Dedifferentiated amniotic fluid mesenchymal stem cell (primary cell): ENCODE measurements around the gene CCL21.
"Not testable (repeated sequence)": the region's sequence is repeated elsewhere in the genome, so short reads cannot be mapped to it uniquely, and the experiment has no call there.

Experiments used
- DNase-seq: peaks from one replicate; pipeline ENCODE4 v3.0.0-alpha.2; 2016; ENCODE audit errors: extremely low spot score

The CCL21 gene, protein sequence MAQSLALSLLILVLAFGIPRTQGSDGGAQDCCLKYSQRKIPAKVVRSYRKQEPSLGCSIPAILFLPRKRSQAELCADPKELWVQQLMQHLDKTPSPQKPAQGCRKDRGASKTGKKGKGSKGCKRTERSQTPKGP

GRCh38 chr9:34710023-34710422 lies at the start of gene CCL21:
Gene CCL21 (minus strand): TSS chr9:34710136. CDS start chr9:34710066, 70 bp downstream.
- DNase-seq, result no peak

DNA sequence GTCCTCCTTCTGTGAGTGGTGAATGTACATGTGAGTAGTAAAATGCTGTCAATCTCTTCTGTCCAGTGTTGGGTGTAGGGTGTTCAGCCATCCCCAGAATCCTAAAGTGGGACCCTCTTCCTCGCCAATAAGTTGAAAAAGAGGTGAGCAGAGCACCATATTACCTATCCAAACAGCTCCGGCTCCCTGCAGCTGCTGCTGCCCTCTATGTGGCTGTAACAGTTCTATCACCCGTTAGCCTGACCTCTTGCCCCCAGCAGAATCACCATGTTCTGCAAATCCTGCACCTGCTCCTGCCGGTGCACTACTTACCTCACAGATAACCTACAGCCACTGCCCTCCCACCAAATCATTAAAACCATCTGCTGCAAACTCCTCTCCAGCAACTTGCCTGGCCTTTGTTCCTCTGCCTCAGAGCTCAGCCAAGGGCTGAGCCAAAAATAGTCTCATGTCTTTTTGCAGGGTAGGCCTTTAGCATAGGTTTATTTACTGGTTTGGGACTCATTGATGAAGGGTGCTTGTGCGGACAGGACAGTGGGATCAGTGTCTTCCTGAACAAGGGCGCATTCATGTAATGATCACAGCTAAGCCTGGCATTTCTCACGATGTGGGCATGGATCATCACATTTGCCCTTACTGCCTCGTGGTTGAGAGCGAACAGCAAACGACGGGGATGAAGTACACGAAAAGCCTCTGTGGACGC lies 49.6 kb upstream of the CCL21 start:
- DNase-seq, result no peak

DNA sequence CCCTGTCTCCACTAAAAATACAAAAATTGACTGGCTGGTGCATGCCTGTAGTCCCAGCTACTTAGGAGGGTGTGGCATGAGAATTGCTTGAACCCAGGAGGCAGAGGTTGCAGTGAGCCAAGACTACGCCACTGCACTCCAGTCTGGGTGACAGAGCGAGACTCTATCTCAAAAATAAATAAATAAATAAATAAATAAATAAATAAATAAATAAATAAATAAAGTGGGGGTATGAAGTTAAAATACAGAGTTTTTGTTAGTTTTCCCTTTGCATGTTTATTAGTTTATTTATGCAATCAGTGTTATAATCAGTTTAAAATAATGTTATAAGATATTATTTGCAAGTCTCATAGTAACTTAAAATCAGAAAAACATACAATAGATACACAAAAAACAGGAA lies 40.4 kb upstream of the CCL21 start:
- not testable (repeated sequence) for DNase-seq

DNA sequence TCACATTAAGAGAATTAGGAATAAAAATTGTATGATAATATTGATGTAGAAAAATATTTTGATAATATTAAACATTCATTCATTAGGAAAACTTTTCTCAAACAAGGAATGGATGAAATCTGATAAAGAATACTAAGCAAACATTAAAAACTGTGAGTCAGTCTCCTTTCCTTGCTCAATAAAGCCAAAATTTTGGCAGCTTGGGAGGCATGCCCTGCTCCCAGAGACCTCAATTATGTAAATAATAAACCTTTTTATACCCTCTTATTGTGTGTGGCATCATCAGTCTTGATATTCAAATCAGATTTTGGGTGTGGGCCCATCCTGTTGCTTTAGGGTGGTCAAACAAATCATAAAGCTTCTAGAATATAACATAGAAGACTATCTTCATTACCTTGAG lies 36.6 kb upstream of the CCL21 start:
- DNase-seq, result no peak

- DNase-seq, result no peak
Measured at GRCh38 chr9:34744295-34745221, 34.6 kb upstream of the CCL21 start.

- DNase-seq, result no peak
Measured at GRCh38 chr9:34742710-34743109, 32.8 kb upstream of the CCL21 start.

GRCh38 chr9:34741628-34742027 lies 31.7 kb upstream of the CCL21 start:
- no peak for DNase-seq

DNA sequence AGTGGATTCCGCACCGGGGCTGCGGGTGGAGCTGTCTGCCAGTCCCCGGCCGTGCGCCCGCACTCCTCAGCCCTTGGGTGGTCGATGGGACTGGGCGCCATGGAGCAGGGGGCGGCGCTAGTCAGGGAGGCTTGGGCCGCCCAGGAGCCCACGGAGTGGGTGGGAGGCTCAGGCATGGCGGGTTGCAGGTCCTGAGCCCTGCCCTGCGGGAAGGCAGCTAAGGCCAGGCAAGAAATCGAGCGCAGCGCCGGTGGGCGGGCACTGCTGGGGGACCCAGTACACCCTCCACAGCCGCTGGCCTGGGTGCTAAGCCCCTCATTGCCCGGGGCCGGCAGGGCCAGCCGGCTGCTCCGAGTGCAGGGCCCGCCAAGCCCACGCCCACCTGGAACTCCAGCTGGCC lies 30.2 kb upstream of the CCL21 start:
- DNase-seq, result not testable (repeated sequence)

GRCh38 chr9:34737677-34738260 lies 27.8 kb upstream of the CCL21 start:
- no peak for DNase-seq

DNA sequence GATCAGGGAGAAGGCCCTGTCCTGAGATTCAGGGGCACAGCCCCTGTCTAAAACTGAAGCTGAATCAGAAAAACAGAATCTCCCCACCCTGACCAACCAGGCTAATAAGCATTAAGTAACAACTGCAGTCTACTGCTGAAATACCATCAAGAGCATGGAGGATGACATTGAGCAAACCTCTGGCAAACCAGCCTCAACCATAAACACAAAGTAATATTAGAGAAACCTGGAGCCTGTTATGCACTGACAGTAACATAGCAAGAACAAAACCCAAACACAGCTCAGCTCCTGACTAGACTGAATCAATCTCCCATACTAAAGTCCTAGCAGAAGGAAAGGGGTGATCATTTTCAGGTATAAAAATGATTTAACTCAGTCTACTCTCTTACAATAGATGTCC lies 24.8 kb upstream of the CCL21 start:
- DNase-seq, result no peak

DNA sequence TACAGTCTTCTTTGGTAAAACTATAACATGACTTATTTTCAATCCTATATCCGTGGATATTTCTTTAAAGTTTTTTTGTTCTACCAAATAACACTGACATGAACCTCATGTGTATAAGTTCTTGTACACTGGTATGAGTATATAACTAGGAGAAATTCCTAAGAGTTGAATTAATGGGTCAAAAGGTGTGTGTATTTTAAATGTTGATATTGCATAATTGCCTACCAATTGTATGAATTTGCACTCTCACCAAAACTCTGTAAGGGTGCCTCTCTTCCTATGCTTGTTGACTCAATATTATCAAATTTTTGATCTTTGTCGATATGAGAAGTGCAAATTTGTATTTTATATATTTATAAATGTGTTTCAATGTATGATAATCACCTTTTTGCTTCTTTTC lies 22.9 kb upstream of the CCL21 start:
- no peak for DNase-seq

DNA sequence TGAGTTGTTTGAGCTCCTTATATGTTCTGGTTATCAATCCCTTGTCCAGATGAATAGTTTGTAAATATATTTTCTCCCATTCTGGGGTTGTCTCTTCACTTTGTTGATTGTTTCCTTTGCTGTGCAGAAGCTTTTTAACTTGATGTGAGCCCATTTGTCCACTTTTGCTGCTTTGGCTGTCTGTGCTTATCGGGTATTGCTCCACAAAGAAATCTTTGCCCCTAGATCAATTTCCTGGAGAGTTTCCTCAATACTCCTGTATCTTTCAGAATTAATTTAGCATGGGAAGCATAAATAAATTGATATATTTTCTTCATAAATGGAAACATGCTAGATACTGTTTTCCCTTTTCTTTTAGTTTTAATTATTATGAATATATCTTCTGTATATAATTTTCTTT lies 22.5 kb upstream of the CCL21 start:
- no peak for DNase-seq

GRCh38 chr9:34723141-34723540 lies 13.2 kb upstream of the CCL21 start:
- no peak for DNase-seq

- not testable (repeated sequence) for DNase-seq
Measured at GRCh38 chr9:34719769-34720025, 9.8 kb upstream of the CCL21 start.

DNA sequence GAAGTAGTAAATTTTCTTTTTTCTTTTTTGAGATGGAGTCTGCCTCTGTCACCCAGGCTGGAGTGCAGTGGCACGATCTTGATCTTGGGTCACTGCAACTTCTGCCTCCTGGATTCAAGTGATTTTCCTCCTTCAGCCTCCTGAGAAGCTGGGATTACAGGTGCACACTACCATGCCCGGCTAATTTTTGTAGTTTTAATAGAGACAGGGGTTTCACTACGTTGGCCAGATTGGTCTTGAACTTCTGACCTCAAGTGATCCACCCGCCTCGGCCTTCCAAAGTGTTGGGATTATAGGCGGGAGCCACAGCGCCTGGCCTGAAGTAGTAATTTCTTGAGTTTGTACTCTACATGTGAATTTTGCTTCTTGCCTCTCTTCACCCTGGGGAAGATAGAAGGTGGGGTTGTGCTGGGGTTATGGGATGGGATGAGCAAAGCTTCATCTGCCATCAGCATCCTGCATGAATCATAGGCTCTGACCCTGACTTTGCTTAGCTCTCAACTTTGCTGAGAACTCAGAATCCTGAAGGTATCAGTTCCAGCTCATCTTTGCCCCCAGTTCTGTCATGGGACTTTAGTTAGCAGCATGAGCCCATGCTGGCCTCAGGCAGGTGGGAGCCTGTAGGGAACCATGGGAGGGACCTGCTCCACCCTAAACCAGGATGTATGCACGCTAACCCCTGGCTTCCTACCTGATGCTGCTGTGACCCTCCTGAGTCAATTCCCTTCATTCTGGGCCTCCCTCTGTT lies 9.3 kb upstream of the CCL21 start:
- no peak for DNase-seq

DNA sequence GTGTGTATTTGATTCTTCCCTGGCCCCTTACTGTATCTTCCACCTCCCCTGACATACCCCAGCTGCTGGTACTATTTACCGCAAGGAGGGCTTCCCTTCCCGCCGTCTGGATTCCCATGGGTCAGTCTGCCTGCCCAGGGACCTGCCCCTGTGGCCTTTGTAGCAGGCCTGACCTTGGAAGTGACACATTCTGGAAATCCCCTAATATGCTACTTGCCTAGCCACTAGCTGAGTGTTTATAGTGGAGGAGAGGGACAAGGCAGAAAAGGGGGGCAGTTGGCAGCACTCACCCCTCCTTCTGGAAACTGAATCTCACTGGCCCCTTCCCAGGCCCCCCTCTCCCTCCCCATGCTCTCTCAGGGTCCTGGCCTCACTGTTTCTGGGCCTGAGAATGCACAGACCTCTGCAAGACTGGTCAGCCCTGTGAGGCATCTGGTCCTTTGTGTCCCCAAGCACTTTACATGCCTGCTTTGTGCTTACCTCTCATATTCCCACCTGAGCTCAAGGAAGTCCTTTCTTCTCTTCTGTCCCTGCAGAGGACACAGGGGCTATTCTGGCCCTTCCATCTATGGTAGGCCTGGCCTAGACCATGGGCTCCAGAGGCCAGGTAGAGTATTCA lies 8.2 kb upstream of the CCL21 start:
- no peak for DNase-seq

GRCh38 chr9:34716711-34717110 lies 6.8 kb upstream of the CCL21 start:
- DNase-seq, result no peak

- no peak for DNase-seq
Measured at GRCh38 chr9:34715639-34716215, 5.8 kb upstream of the CCL21 start.

GRCh38 chr9:34714007-34714406 lies 4.1 kb upstream of the CCL21 start:
- no peak for DNase-seq

DNA sequence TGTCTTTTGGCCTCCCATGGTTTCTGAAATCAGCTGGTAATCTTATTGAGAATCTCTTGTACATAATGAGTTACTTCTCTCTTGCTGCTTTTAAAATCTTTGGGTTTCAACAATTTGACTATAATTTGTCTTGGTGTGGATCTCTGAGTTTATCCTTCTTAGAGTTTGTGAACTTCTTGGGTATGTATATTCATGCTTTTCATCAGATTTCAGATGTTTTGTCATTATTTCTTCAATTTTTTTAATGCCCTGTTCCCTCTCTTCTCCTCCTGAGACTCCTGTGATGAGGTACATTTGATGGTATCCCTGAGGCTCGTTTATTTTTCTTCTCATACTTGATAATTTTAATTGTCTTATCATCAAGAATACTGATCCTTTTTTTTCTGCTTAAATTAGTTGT lies 2.2 kb upstream of the CCL21 start:
- no peak for DNase-seq
